GM18511 (cell line): ENCODE measurements around the gene OLFM1.

Experiments used
- ATAC-seq: cut with Tn5 transposase; IDR thresholded peaks from one replicate; pipeline ENCODE4 v1.9.1; 2021; ENCODE audit warnings: mild to moderate bottlenecking, moderate library complexity; ENCODE audit not compliant: unreplicated experiment

OLFM1 gene

DNA sequence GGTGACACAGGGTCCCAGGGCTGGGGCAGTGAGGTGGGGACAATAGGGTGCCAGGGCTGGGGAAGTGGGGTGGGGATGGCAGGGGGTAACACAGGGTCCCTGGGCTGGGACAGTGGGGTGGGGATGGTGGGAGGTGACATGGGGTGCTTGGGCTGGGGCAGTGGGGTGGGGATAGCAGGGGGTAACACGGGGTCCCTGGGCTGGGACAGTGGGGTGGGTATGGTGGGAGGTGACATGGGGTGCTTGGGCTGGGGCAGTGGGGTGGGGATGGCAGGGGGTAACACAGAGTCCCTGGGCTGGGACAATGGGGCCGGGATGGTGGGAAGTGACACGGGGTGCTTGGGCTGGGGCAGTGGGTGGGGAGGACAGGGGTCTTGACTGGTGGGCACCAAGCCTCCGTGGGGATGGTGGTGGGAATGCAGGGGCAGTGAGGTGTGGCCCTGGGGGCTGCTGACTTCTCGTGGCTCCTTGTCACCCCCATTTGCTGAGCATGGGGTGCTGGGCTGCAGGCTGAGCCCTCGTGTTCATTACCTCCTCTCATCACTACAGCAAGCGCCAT lies 41.7 kb downstream of the OLFM1 start:
- ATAC-seq = no peak

DNA sequence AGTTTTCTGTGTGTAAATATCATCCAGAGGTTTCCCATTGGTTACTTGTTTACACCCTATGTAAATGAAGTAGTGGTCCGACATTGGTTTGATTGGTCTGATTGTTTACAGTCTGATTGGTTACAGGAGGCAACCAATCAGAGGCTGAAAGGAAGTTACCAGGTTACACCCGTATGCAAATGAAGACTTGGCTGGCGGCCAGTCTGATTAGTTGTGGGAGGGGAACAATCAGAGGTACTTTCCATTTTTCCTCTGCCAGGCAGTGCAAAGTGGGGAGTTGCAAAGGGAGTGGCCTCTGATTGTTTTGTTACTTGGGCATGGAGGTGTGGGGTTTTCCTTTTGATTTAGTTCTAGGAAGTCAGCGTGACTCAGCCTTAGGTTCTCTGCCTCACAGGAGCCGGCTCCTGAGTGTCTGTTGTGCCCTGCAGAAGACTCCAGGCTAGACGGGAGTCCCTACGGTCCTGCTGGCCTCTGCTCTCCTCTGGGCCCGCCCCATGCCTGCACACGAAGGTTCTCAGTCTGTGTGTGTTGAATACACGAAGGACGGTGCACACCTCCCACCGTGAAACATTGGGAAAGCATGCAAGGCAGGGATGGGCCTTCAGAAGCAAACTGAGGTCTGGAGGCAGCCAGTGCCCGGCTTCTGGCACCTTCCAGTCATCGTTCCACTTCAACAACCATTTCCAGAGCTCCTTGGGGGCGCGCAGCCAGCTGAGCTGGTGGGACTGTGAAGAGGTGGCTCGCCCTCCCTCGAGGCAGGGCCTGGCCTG lies 42.9 kb downstream of the OLFM1 start:
- ATAC-seq = no peak

DNA sequence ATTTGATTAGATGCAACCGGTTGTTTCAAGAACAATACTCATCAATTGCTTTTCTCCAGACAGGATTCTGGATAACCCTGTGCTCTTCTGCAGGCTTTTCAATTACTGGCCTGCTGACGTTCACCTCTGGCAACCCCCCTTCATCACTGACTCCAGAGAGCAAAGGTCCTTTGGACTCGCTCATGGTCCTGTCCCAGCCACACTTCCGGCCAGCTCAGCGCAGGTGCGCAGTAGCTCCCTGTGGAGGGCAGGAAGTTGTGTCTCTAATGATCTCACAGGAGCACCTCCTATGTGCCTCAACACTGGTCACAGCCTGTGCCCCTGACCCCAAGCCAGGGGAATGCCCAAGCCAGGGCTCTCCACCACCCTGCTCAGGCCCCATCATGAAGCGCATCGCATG lies 44.0 kb downstream of the OLFM1 start:
- no peak for ATAC-seq

DNA sequence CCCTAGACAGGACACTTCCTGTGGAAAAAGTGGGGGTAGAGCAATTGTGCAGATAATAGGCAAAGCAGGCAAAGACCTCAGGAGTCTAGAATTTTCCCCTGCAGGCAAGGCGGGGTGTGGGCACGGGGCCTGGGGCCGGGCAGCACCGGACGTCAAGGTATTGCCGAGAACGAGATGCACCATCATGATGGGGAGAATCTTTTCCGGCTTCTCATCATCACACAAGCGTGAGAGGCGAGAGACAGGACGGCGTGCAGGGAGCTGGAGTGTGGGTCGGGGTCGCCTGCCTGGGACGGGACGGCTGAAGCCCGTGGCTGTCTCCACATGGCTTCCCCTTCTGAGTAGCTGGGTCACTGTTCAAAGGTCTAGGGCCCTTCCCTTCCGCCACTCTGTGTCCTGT lies 44.5 kb downstream of the OLFM1 start:
- ATAC-seq = no peak

DNA sequence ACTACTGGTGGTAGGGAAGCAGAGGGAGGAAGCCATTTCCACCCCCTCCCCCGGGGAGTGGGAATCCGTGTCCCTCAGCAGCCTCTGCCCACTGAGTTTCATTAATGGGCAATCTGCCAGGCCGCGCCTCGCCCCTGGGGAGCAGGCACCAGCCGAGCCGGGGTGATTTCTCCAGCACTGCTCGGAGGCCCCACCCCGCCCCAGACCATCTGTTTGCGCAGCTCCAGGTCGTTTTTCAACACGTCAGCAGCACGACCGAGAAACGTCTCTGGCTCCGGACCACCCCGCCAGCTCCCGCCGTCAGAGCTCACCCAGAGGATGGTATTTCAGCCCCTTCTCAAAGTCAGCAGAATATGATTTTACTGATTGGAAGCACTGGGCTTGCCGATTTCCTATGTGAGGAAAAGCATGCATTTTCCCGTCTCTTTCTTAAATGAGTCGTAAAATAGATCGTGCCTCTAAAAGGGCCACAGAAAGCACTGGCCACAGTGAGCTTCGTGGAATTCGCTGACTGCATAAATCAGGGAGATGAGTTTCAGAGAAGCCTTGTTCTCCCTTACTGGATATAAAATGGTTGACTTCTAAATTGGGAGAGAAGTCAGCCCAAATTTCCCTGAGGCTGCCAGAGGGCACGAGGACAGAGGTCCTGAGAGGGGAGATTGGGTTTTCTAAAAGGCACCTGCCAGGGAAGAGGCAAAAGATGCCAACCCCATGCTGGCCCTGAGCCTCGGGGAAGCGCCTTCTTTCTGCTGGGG lies 47.0 kb downstream of the OLFM1 start:
- ATAC-seq = no peak

DNA sequence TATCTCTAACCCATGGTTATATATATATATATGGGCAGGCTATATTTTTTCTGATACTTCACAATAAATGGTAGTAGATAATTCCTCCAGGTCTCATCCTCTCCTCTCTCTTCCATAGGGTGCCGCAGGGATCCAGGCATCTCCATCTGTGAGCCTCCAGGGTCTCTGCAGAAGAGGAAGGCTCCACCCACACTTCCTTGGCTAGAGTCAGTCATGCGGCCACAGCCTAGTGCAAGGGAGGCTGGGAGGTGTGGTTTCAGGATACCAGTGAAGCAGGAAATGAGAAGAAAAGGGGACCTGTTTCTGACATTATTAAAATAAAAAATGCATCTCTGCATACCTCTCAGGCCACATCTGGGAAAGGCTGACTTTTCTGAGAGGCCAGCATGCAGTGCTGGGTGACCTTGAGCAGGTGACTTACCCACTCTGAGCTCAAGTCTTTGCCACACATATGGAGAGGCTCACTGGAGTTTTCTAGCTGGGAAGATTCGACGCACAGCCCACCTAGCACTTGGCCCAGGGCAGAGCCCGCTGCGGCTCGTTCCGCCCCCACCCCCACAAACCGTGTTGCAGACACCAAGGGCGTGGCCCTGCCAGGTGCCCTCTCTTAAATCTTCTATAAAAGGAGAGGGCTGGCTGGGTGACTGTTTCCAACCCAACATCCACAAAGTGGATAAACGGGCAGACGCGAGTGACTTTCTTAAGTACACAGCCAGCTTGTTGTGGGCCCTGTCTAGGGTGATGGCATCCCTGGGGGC lies 47.9 kb downstream of the OLFM1 start:
- no peak for ATAC-seq

DNA sequence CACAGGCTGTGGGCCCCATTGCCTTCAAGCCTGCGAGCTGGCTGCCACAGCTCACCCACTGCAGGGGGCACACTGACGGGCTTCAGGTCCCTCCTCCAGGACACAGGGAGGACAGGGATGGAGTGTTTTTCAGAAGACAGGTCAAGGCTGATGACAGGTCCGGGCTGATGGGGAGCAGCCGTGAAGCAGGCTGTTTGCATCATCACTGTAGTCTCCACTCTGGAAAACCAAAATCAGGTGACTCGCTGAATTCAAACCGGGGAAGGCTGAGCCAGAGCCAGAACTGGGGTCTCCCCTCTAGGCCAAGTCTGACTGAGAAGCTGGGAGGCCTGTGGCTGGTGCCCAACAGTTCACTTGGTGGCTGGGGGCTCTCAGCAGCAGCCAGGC lies 48.5 kb downstream of the OLFM1 start:
- ATAC-seq = no peak

DNA sequence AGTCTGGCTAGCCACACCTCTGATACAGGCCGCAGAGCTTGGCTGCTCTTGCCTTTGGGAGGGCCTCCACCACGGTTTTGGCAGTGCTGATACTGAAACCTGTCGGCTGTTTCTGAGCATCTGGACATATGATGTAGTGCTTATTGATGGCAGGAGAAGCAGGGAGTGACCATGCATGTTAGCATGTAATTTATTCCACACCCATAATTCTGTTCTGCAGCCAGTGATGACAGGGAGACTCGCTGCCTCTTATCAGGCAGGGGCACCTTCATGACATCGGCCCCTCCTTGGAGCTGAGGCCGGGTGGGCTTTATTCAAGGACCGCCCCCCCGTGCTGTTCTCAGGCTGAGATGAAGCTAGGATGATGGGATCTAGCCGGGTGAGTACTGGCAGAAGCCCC lies 49.0 kb downstream of the OLFM1 start:
- no peak for ATAC-seq

DNA sequence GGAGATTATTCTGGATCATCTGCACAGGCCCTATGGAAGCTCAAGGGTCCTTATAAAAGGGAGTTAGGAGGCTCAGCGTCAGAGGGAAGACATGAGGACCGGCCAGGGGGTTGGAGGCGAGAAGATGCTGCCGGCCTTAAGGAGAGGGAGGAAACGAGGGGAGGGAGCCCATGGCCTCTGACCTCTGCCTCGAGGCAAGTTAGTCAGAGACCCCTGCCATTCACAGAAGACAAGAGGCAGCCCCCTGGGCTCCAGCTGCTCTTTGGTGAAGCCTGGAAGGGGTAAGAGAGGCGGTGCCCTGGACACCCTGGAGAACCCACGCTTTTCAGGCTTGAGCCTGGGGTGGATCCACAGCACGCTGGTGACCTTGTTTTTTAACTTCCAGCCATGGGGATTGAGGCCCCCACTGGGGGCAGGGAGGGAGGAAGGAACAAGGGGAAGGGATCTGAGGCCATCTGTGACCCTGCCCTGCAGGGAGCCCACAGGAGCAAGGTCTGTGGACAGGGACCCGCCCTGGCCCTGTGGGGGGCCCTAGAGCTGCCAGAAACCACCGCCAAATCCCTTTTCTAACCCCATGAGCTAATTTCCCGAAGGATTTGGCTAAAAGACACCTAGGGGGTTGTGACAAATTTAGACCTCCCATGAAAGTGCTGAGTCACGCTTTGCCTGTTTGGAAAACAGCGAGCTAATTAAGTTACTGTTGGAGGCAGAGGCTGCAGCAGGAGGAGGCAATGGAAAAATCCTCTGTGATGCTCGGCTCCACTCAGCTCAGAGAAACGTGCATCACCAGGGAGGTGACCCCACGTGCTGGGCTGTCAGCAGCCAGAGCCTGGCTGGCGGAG lies 49.7 kb downstream of the OLFM1 start:
- ATAC-seq = no peak

DNA sequence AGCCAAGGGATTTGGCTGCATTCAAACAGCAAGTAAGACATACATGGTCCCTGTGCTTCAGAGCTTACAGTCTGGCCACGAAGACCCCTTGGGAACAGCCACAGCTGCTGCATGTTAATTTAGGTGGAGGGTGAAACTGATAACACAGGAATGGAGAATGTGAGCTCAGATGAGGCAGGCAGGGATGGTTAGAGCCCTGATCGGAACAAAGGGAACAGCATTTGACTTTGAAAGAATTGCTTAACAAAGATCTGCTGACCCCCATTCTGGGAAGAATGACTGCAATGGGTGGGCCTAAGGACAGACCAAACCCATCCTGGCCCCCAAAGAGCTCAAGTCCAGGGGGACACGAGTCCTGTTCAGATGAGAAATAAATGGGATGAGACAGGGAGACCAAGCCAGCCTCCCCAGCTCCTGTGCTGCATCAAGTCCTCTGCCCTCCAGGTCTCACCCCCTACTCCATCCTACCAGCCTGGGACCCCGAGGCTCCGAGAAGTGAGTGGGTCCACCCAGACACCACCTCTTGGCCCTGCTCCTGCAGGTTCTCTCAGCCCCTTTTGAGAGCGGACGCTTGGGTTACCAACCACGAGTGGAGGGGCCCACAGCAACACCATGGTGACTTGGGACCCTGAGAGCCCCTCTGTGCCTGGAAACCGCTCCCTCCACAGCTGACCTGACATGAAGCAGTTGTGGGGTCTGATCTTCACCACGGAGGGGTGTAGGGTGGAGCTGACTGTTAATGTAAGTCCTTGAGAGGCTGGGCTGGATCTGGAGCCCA lies 50.8 kb downstream of the OLFM1 start:
- no peak for ATAC-seq

DNA sequence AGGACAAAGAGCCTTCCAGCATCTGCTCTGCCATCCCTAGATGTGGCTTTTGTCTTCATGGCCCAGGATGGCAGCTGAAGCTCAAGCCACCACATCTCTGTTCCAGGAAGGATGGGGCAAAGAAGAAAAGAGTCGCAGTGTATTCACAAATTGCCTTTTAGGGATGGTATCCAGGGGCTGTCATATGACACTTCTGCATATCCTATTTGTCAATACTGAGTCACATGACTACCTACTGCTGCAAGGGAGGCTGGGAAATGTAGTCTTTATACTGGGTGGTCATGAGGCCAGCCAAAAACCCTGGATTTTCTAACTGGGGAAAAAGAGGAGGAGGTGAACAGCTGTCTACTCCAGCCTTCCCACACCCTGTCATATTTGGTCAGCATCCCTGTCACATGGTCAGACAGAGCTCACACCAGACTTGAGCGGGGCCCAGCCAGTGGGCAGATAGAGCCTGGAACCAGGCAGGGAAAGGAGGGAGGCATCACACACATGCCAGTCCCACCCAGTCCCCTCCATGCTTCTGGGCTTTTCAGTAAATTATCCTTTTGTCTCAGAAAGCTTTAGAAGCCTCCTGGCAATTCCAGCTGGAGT lies 52.0 kb downstream of the OLFM1 start:
- no peak for ATAC-seq

DNA sequence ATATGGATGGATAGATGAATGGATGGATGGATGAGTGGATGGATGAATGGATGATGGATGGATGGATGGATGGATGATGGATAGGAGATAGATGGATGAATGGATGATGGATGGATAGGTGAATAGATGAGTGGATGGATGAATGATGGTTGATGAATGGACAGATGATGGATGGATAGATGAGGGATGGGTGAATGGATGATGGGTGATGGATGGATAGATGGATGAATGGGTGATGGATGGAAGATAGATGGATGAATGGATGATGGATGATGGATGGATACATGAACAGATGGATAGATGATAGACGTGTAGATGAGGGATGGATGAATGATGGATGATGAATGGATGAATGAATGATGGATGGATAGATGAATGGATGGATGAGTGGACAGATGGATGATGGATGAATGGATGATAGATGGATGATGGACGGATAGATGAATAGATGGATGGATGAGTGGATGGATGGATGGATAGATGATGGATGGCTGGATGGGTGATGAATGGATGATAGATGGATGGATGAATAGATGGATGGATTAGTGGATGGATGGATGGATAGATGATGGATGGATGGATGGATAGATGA lies 53.8 kb downstream of the OLFM1 start:
- no peak for ATAC-seq

DNA sequence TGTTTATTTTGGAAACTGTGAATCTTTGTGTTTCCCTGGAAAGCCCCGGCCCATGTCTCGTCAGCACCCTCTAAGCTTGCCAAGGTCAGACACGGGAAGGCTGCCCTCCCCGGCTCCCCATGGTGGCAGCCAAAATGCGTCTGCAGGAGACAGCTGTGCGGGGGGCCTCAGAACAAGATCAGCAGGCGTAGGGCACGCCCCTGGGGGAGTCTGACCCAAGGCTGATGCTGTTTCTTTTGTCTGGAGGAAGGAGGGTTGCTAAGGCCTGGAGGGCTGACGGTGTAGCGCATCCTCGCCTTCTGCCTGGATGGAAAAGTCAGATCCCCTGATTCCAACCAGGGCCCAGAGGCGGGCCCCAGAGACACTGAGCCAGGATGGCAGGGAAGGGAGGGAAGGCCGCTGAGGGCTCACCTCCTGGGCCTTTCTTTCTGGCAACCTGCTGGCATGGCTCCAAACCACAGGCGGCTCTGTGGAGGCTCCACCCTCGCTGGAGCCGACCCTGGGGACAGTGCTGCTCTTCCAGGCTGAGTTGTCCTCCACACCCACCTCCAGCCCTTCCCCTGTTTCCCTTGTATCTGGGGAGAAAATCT lies 57.2 kb downstream of the OLFM1 start:
- no peak for ATAC-seq

DNA sequence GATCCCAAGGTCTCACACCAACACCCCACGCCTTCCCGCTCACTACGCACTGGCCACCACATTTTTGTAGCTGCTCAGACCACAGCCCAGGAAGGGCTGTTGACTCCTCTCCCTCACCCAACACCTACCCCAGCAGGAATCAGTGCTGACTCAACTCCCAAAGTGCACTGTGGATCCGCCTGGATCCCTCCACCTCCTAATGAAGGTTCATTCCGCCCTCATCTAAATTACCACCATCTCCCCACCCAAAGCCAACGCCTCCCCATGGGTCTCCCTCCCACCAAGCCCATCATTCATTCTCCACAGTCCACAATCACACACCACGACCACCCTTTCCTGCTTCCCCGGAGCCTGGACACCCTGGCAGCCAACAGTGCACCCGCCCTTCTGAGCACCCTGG lies 57.8 kb downstream of the OLFM1 start:
- ATAC-seq = no peak

DNA sequence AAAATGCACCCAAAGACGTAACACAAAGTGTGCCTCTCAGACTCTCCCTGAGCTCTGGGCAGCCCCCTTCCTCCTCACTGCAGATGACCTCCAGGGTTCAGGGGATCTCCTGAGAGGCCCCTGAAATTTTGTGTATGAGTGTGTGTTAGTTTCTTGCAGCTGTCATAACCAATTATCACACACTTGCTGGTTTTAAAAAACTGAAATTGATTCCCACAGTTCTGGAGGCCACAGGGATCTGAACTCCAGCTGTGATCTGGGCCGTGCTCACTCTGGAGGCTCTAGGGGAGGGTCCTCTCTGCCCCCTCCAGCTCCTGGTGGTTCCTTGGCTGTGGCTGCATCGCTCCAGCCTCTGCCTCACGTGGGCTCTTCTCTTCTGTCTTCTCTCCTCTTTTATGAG lies 58.8 kb downstream of the OLFM1 start:
- ATAC-seq = no peak

DNA sequence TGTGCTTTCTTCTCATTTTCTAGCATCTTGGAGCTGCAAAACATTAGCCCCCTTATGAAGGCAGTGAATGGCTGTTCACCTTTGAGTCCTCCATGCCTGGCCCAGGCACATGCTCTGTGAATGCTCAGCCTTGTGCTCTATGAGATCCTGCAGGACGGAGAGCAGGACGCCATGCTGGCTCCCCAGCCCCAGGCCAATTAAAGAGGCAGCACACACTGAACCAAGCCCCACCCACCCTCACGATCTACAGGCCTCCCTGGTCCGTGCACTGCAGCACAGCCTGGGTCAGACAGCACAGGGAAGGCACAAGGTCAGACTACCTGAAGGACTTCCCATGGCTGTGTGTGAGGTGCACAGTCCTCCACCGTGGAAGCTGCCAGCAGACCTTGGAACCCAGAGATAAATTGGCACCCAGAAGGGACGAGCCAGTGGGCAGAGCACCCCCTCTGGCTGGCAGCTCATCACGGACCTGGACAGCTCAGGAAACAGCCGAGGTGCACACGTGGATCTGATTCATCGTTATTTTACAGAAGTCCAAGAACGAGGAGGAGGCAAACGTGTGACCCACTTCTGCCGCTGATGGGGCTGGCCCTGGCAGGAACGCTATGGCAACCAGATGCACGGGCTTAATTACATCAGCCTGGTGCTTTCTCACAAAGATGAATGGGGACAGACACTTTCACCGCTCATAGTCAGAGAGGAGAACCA lies 59.5 kb downstream of the OLFM1 start:
- ATAC-seq = no peak

DNA sequence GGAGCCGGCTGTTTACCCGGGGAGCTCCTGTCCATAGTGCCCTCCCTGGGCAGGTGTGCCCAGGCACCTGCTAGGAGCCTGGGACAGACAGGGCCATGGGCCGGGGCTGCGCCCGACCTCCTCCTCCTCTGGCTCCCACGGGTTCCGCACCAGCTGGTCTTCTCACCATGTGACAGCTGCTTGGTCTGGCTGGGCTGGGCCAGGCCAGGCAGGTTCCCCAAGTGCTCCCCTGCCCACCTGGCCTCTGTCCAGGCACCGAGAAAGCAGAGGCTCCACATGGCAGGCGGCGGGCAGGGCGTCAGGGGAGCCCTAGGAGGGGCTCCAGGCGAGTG lies 60.0 kb downstream of the OLFM1 start:
- ATAC-seq = no peak

DNA sequence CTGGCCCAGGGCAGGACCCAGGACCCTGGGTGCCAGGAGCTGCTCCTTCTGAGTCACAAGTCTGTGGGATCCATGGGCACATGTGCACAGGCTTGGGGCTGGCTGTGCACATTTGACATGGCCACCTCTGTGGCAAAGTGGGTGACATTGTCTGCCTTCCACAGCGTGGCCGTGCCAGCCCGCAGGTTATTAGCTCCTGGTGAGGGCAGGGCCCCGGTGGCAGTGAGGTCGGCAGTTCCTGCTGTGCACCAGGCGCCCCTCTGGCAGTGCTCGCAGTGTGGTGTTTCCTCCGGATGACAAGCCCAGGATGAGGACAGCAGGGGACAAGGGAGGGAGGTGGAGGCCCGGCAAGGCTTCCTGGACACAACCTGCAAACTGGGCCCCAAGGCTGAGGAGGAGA lies 60.5 kb downstream of the OLFM1 start:
- no peak for ATAC-seq
